Dermis blood vessel endothelial cell (primary cell): ENCODE results near the gene FHIP1B. TPM values are rescaled to one million over a fixed set of nuclear protein-coding genes. Genes with fewer than 3 reads are reported as not detected.
"Not testable (repeated sequence)": the region's sequence is repeated elsewhere in the genome, so short reads cannot be mapped to it uniquely, and the experiment has no call there.

ENCODE experiments used
- DNase-seq: peaks from one replicate; pipeline ENCODE4 v3.0.0; 2010
- total RNA-seq: library from RNA; depleted of rRNA; stranded (reverse); fragments of >200 nt; gene quantifications from 2 replicates; pipeline ENCODE4 v1.2.3, GENCODE V29; 2014

The FHIP1B gene
- total RNA-seq, result 9.5 and 15.1 TPM in 2 replicates

DNA sequence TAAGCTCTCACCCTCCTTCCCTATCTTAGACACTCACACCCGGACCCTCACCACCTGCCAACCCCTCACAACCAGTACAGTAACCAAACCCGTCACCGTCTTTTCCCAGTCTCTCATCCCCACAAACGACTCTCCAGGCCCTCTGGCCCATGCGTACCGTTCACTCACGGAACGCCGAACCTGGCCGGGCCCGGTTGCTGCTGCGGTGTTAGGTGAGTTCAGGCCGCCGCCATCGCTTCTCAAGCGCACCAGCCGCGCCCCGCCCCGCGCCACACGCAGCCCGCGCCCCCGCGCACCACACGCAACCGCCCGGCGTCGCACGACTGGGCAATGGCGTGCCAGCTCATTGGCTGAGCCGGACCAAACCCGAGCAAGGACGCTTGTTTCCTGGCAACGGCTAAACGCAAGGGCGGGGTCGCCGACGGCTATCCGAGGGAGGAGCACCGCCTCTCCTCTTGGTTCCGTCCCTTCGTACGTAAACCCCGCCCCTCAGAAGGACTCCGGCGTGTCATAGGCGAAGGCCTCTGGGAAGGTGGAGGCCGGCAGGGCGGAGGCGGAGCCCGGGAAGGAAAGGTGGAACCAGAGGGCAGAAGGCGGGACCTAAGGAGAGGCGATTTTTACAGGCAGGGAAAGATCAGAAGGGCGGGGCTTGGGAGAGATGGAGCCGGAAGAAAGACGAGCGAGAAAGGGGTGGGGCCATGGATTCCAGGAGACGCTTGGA, at the start of gene FHIP1B:
Gene FHIP1B (minus strand): TSS at position 250 of the 721 bp plus-strand sequence. CDS start 10,120 bp downstream, outside the sequence.
- peak; percentile 100 for DNase-seq

DNA sequence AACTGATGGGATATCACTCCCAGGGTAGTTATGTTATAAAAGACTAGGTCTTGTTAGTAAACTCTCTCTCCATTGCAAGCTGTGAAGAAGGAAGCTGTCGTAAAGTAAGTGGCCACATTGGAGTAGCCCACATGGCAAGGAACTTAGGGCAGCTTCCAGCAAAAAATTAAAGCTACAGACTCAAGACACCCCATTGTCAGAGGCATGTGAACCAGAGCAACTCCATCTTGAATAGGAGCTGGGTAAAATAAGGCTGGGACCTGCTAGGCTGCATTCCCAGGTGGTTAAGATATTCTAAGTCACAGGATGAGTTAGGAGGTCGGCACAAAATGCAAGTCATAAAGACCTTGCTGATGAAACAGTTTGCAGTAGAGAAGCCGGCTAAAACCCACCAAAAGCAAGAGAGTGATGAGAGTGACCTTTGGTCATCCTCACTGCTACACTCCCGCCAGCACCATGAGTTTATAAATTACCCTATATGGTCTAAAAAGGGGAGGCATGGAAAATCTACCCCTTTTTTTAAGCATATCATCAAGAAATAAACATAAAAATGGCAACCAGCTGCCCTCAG, 49.1 kb upstream of the FHIP1B start:
- no peak for DNase-seq

DNA sequence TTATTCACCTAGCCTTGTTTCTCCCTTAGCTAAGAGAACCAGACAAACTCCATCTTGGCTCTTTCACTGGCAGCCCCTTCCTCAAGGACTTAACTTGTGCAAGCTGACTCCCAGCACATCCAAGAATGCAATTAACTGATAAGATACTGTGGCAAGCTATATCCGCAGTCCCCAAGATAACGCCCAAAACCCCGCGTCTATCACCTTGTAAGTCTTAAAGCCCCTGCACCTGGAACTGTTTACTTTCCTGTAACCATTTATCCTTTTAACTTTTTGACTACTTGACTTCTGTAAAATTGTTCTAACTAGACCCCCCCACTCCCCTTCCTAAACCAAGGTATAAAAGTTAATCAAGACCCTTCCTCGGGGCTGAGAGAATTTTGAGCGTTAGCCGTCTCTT, 46.4 kb upstream of the FHIP1B start:
- DNase-seq, result not testable (repeated sequence)

DNA sequence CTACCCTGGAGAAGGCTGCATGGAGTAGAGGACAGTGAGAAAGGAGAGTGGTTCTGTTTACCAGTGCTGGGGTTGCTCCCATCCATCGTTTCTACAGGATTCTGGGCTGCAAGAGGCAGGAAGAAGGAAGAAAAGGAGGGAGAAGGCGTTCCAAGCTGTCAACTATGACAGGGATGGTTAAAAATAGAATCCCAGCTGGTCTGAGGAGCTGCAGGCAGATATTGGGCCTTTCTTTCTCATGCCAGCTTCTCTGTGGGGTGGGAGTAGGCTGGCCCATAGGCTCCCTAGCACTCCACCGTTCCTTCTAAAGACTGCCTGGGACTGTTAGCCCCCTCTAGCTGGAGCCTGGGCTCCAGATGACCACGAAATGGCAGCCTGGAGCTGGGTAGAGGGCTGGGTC, 38.8 kb upstream of the FHIP1B start:
- DNase-seq, result no peak

- DNase-seq, result no peak
Measured at GRCh38 chr11:6271598-6271997, 37.2 kb upstream of the FHIP1B start.

DNA sequence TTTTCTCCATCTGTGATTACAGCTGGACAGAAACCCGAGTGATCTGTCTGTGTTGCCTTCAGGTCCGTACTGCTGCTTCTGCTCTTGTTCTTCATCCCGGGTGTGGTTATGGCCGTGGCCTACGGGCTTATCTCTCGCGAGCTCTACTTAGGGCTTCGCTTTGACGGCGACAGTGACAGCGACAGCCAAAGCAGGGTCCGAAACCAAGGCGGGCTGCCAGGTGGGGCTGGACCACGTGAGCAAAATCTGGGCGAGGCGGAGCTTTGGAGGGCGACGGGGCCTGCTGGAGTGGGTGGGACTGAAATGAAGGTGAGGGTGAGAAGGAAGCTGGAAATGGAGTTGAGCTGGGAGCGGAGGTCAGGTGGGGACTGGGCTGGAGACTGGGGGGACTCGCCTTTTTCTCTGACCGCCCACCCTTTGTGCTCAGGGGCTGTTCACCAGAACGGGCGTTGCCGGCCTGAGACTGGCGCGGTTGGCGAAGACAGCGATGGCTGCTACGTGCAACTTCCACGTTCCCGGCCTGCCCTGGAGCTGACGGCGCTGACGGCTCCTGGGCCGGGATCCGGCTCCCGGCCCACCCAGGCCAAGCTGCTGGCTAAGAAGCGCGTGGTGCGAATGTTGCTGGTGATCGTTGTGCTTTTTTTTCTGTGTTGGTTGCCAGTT, 36.3 kb upstream of the FHIP1B start:
- DNase-seq, result no peak

- peak; percentile 5 for DNase-seq
Measured at GRCh38 chr11:6269994-6270393, 35.6 kb upstream of the FHIP1B start.

DNA sequence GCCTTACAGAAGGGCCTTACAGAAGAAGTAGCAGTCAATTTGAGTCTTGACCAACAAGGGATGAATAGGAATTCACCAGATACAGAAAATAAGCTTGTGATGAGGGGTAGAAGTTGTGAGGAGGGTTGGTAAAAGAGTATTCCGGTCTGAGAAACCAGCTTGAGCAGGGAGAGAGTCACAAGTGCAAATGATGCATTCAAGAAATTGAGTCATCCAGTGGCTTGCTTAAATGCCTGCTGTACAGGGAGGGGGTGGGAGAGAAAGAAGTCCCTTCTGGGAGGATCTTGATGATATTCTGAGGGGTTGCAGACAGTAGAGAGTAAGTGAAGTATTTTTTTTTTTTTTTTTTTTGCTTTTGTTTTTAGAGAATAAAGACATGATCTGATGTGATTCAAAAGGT, 34.4 kb upstream of the FHIP1B start:
- DNase-seq, result no peak

GRCh38 chr11:6263662-6264061, 29.2 kb upstream of the FHIP1B start:
- DNase-seq, result no peak

GRCh38 chr11:6260207-6260726, 25.8 kb upstream of the FHIP1B start:
- DNase-seq, result no peak

- DNase-seq, result no peak
Measured at GRCh38 chr11:6258571-6259081, 24.2 kb upstream of the FHIP1B start.

- DNase-seq, result no peak
Measured at GRCh38 chr11:6258141-6258540, 23.7 kb upstream of the FHIP1B start.

DNA sequence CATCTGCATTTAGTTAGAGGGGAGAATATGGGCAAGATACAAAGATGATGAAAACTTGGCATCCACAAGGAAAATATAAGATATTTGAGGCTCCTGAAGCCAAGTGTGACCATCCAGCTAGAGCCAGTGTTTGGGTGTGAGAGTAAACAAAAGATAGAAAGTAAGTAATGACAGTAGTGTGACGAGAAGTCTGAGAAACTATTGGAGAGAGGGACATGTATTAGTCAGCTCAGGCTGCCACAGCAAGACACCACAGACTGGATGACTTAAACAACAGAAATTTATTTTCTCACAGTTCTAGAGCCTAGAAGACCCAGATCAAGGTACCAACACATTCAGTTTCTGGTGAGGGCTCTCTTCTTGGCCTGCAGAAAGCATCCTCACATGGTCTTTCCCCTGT, 18.8 kb upstream of the FHIP1B start:
- no peak for DNase-seq

DNA sequence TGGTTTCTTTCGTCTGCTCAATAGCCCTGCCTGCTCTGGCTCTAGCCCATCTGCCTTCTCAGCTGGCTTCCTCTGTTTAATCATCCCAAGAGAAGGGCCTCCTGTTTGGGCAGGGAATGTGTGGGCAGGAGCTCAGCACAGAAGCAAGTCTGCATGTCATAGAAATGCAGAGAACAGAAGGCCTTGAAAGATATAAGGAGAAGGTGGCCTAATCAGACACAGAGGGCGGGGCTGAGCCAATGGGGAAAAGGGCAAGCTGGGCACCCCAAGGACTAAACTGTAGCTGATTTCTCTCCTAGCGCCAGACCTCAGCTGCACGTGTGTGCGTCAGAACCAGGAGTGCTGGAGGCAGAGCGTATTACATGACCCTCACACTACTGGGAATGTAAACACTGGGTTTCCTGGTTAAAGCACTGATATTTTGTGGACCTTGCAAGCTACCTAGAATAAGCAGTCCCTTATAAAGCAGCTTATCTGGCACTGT, 17.6 kb upstream of the FHIP1B start:
- DNase-seq, result no peak

GRCh38 chr11:6251120-6251733, 16.8 kb upstream of the FHIP1B start:
- peak; percentile 72 for DNase-seq

- peak; percentile 64 for DNase-seq
Measured at GRCh38 chr11:6249770-6250555, 15.5 kb upstream of the FHIP1B start.

GRCh38 chr11:6248897-6249296, 14.5 kb upstream of the FHIP1B start:
- not testable (repeated sequence) for DNase-seq

- DNase-seq, result no peak
Measured at GRCh38 chr11:6248248-6248647, 13.8 kb upstream of the FHIP1B start.

DNA sequence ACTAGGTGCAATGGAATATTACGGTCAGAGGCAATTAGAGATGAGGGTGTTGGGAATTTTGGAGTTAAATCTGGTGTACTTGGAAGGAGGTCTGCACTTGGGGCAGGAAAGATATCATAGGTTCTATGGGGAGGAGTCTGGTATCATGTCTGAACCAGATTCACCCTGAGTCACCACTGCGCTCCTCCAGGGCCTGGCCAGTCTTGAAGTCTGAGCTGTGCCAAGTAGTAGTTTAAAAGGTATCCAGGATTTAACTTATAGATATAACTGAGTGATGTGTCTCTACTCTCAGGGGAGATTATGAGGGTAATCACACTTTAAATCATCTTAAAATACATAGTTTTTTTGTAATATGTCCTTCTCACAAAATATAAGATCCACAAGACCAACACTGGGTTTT, 11.1 kb upstream of the FHIP1B start:
- no peak for DNase-seq

- DNase-seq, result no peak
Measured at GRCh38 chr11:6241316-6241715, 6.9 kb upstream of the FHIP1B start.

- DNase-seq, result no peak
Measured at GRCh38 chr11:6240781-6241180, 6.3 kb upstream of the FHIP1B start.

DNA sequence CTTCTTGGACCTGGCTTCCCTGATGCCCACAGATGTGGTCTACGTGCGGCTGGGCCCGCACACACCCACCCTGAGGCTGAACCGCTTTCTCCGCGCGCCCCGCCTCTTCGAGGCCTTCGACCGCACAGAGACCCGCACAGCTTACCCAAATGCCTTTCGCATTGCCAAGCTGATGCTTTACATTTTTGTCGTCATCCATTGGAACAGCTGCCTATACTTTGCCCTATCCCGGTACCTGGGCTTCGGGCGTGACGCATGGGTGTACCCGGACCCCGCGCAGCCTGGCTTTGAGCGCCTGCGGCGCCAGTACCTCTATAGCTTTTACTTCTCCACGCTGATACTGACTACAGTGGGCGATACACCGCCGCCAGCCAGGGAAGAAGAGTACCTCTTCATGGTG, 5.7 kb upstream of the FHIP1B start:
- DNase-seq, result no peak
